Panc1 (cell line): Measurements from ENCODE around the gene GULP1.

Experiments
- POLR2AphosphoS5 ChIP-seq: IDR thresholded peaks from 2 replicates; pipeline ENCODE4 v1.6.1; 2012; ENCODE audit warnings: mild to moderate bottlenecking, low read depth, low read length, moderate library complexity
- SIN3A ChIP-seq: IDR thresholded peaks from 2 replicates; pipeline ENCODE4 v1.6.1; 2012; ENCODE audit warnings: low read depth, mild to moderate bottlenecking, low read length, moderate library complexity, borderline replicate concordance; ENCODE audit not compliant: insufficient read depth

DNA sequence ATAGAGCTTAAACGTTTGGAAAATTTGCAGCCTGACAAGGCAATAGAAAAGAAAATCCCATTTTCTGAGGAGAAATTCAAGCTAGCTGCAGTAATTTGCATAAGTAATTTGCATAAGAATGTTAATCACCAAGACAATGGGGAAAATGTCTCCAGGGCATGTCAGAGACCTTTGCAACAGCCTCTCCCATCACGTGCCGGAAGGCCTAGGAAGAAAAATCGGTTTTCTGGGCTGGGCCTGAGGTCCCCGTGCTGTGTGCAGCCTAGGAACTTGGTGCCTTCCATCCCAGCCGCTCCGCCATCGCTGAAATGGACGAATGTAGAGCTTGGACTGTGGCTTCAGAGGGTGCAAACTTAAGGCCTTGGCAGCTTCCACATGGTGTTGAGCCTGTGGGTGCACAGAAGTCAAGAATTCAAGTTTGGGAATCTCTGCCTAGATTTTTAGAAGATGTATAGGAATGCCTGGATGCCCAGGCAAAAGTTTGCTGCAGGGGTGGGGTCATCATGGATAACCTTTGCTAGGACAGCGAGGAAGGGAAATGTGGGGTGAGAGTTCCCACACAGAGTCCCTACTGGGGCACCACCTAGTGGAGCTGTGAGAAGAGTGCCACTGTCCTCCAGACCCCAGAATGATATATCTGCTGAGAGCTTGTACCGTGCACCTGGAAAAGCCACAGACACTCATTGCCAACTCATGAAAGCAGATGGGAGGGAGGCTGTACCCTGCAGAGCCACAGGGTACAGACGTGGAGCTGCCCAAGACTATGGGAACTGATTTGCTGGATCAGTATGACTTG is 164.6 kb downstream of the GULP1 start:
- TF ChIP-seq SIN3A (no peak), POLR2AphosphoS5 (no peak)
